ENCODE measurements around the gene GZMM.

GZMM gene

GRCh38 chr19:580274-580835, 36.5 kb downstream of the GZMM start:
- no peak for TF ChIP-seq SIN3A (IDR thresholded peaks at IDR 0.05; ENCODE audit: borderline replicate concordance, insufficient read depth, low read length)
- no peak for TF ChIP-seq FOXP2 (optimal IDR thresholded peaks at IDR 0.05; ENCODE audit: borderline replicate concordance, extremely low read depth, extremely low read length, insufficient read depth)
- TF ChIP-seq TAF1 (IDR thresholded peaks at IDR 0.05; ENCODE audit: borderline replicate concordance, insufficient read depth, low read length): no peak
- TF ChIP-seq POLR2AphosphoS5 (IDR thresholded peaks at IDR 0.05; ENCODE audit: low read depth, low read length): no peak
- TF ChIP-seq, protein P1, sequence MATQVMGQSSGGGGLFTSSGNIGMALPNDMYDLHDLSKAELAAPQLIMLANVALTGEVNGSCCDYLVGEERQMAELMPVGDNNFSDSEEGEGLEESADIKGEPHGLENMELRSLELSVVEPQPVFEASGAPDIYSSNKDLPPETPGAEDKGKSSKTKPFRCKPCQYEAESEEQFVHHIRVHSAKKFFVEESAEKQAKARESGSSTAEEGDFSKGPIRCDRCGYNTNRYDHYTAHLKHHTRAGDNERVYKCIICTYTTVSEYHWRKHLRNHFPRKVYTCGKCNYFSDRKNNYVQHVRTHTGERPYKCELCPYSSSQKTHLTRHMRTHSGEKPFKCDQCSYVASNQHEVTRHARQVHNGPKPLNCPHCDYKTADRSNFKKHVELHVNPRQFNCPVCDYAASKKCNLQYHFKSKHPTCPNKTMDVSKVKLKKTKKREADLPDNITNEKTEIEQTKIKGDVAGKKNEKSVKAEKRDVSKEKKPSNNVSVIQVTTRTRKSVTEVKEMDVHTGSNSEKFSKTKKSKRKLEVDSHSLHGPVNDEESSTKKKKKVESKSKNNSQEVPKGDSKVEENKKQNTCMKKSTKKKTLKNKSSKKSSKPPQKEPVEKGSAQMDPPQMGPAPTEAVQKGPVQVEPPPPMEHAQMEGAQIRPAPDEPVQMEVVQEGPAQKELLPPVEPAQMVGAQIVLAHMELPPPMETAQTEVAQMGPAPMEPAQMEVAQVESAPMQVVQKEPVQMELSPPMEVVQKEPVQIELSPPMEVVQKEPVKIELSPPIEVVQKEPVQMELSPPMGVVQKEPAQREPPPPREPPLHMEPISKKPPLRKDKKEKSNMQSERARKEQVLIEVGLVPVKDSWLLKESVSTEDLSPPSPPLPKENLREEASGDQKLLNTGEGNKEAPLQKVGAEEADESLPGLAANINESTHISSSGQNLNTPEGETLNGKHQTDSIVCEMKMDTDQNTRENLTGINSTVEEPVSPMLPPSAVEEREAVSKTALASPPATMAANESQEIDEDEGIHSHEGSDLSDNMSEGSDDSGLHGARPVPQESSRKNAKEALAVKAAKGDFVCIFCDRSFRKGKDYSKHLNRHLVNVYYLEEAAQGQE (IDR thresholded peaks at IDR 0.05; ENCODE audit: insufficient read depth in 1 of 2, low read depth in 2 of 2, low read length in 2 of 2): no peak

GRCh38 chr19:581399-582111, 37.7 kb downstream of the GZMM start:
- TF ChIP-seq TAF1 (IDR thresholded peaks at IDR 0.05; ENCODE audit: borderline replicate concordance, insufficient read depth, low read length): no peak
- TF ChIP-seq POLR2AphosphoS5 (IDR thresholded peaks at IDR 0.05; ENCODE audit: low read depth, low read length): no peak
- no peak for TF ChIP-seq FOXP2 (optimal IDR thresholded peaks at IDR 0.05; ENCODE audit: borderline replicate concordance, extremely low read depth, extremely low read length, insufficient read depth)
- no peak for TF ChIP-seq SIN3A (IDR thresholded peaks at IDR 0.05; ENCODE audit: borderline replicate concordance, insufficient read depth, low read length)
- TF ChIP-seq, protein P1 (IDR thresholded peaks at IDR 0.05; ENCODE audit: insufficient read depth in 1 of 2, low read depth in 2 of 2, low read length in 2 of 2): no peak

DNA sequence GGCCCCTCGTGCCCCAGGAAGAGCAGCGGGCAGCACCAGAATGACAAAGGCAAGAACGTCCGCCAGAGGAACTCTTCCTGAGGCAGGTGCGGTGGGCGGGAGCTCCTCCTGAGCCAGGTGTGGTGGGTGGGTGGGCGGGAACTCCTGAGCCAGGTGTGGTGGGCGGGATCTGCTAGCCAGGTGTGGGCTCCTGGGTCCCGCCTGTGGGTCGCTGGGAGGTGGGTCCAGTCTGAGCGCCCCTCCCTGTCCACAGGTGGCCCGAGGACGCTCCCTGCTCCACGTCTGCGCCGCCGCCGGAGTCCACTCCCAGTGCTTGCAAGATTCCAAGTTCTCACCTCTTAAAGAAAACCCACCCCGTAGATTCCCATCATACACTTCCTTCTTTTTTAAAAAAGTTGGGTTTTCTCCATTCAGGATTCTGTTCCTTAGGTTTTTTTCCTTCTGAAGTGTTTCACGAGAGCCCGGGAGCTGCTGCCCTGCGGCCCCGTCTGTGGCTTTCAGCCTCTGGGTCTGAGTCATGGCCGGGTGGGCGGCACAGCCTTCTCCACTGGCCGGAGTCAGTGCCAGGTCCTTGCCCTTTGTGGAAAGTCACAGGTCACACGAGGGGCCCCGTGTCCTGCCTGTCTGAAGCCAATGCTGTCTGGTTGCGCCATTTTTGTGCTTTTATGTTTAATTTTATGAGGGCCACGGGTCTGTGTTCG, 38.8 kb downstream of the GZMM start:
- TF ChIP-seq FOXP2 (optimal IDR thresholded peaks at IDR 0.05; ENCODE audit: borderline replicate concordance, extremely low read depth, extremely low read length, insufficient read depth) (no peak), POLR2AphosphoS5 (IDR thresholded peaks at IDR 0.05; ENCODE audit: low read depth, low read length) (no peak), TAF1 (IDR thresholded peaks at IDR 0.05; ENCODE audit: borderline replicate concordance, insufficient read depth, low read length) (no peak), SIN3A (IDR thresholded peaks at IDR 0.05; ENCODE audit: borderline replicate concordance, insufficient read depth, low read length) (no peak)
- TF ChIP-seq, protein P1 (IDR thresholded peaks at IDR 0.05; ENCODE audit: insufficient read depth in 1 of 2, low read depth in 2 of 2, low read length in 2 of 2): no peak

DNA sequence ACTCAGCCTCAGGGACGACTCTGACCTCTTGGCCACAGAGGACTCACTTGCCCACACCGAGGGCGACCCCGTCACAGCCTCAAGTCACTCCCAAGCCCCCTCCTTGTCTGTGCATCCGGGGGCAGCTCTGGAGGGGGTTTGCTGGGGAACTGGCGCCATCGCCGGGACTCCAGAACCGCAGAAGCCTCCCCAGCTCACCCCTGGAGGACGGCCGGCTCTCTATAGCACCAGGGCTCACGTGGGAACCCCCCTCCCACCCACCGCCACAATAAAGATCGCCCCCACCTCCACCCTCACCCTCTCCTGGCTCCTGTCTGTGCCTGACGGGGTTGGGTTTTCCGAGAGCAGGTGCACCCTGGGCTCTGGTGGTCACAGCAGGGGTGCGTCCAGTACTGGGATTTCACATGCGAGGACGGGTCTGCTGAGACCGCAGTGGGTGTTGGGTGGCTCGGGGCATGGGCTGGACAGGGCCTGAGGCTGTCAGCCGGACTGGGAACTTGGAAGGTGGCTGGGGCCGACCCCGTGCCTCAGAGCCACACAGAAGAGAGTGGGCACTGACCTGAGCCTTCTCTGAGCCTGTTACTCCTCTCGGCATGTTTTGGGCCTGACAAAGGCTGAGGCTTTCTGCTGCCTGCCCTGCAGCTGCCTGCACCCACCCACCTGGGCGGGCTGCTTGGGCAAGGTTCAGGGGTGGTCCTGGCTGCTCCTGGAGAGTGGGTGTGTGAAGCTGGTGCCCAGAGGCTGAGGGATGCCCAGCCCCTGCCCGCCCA, 39.5 kb downstream of the GZMM start:
- TF ChIP-seq SIN3A (IDR thresholded peaks at IDR 0.05; ENCODE audit: borderline replicate concordance, insufficient read depth, low read length) (no peak), FOXP2 (optimal IDR thresholded peaks at IDR 0.05; ENCODE audit: borderline replicate concordance, extremely low read depth, extremely low read length, insufficient read depth) (no peak), TAF1 (IDR thresholded peaks at IDR 0.05; ENCODE audit: borderline replicate concordance, insufficient read depth, low read length) (no peak), POLR2AphosphoS5 (IDR thresholded peaks at IDR 0.05; ENCODE audit: low read depth, low read length) (no peak)
- TF ChIP-seq, protein P1 (IDR thresholded peaks at IDR 0.05; ENCODE audit: insufficient read depth in 1 of 2, low read depth in 2 of 2, low read length in 2 of 2): no peak

Data from PFSK-1 (cell line).